ENCODE measurements around the gene GRAMD2A. TPM values are rescaled to one million over a fixed set of nuclear protein-coding genes. Genes with fewer than 3 reads are reported as not detected.

Gene GRAMD2A
- total RNA-seq, 1 donor from 2014 or later, result not detected

- no peak overlapping the region for H3K4me3 Mint-ChIP-seq
- no peaks in the 10 kb centered on the region for H3K9me3 Mint-ChIP-seq
- H3K27me3 Mint-ChIP-seq, result peaks cover 6% of the 10 kb centered on the region
- no peak for ATAC-seq (ENCODE audit: low read depth)
- no peaks in the 10 kb centered on the region for H3K4me1 Mint-ChIP-seq
- ChIA-PET CTCF (no interaction called here), POLR2A (interaction anchor here (0.7 kb wide), 1 partner anchor 256 kb away, joined by 3 read pairs; no protein-coding TSS in a partner anchor)
- no peak for DNase-seq
- H3K27ac Mint-ChIP-seq, result no peak overlapping the region
- intact Hi-C loops (cut with micrococcal nuclease), result no loop called here
- no peaks in the 10 kb centered on the region for H3K36me3 Mint-ChIP-seq (ENCODE audit: low read depth)
- no peak for TF ChIP-seq CTCF (IDR thresholded peaks at IDR 0.05)
Measured at GRCh38 chr15:72163719-72164118, 33.9 kb downstream of the GRAMD2A start.

GRCh38 chr15:72162569-72162968 is 35.0 kb downstream of the GRAMD2A start:
- Mint-ChIP-seq H3K27ac (no peak overlapping the region), H3K36me3 (ENCODE audit: low read depth) (no peaks in the 10 kb centered on the region), H3K4me3 (no peak overlapping the region), H3K4me1 (no peaks in the 10 kb centered on the region), H3K27me3 (peaks cover 3% of the 10 kb centered on the region), H3K9me3 (no peaks in the 10 kb centered on the region)
- TF ChIP-seq CTCF (IDR thresholded peaks at IDR 0.05), result no peak
- CTCF ChIA-PET, result interaction anchor here (0.6 kb wide), 1 partner anchor 906 kb away, joined by 5 read pairs; no protein-coding TSS in a partner anchor
- POLR2A ChIA-PET, result no interaction called here
- intact Hi-C loops (cut with micrococcal nuclease), result no loop called here
- ATAC-seq (ENCODE audit: low read depth) (no peak), DNase-seq (no peak)

- no peaks in the 10 kb centered on the region for H3K36me3 Mint-ChIP-seq (ENCODE audit: low read depth)
- ChIA-PET POLR2A (no interaction called here), CTCF (no interaction called here)
- no peak for TF ChIP-seq CTCF (IDR thresholded peaks at IDR 0.05)
- no peak overlapping the region for H3K27ac Mint-ChIP-seq
- intact Hi-C loops (cut with micrococcal nuclease), result no loop called here
- DNase-seq (no peak), ATAC-seq (ENCODE audit: low read depth) (no peak)
- no peaks in the 10 kb centered on the region for H3K4me1 Mint-ChIP-seq
- H3K4me3 Mint-ChIP-seq, result no peak overlapping the region
- peaks cover 3% of the 10 kb centered on the region for H3K27me3 Mint-ChIP-seq
- no peaks in the 10 kb centered on the region for H3K9me3 Mint-ChIP-seq
Measured at GRCh38 chr15:72161361-72162132, 36.0 kb downstream of the GRAMD2A start.

- ATAC-seq (ENCODE audit: low read depth) (no peak), DNase-seq (no peak)
- Mint-ChIP-seq H3K9me3 (no peaks in the 10 kb centered on the region), H3K27ac (no peak overlapping the region), H3K4me3 (no peak overlapping the region), H3K36me3 (ENCODE audit: low read depth) (no peaks in the 10 kb centered on the region), H3K27me3 (no peaks in the 10 kb centered on the region), H3K4me1 (peaks cover 2% of the 10 kb centered on the region)
- no peak for TF ChIP-seq CTCF (IDR thresholded peaks at IDR 0.05)
- intact Hi-C loops (cut with micrococcal nuclease), result no loop called here
- POLR2A ChIA-PET, result no interaction called here
- CTCF ChIA-PET, result no interaction called here
Measured at GRCh38 chr15:72160696-72161245, 36.8 kb downstream of the GRAMD2A start.

- no peak for TF ChIP-seq CTCF (IDR thresholded peaks at IDR 0.05)
- Mint-ChIP-seq H3K9me3 (no peaks in the 10 kb centered on the region), H3K4me3 (no peak overlapping the region), H3K36me3 (ENCODE audit: low read depth) (no peaks in the 10 kb centered on the region), H3K27me3 (no peaks in the 10 kb centered on the region), H3K4me1 (peaks cover 6% of the 10 kb centered on the region), H3K27ac (no peak overlapping the region)
- DNase-seq (no peak), ATAC-seq (ENCODE audit: low read depth) (no peak)
- CTCF ChIA-PET, result interaction anchor here (0.9 to 2.8 kb wide), 8 partner anchors 282 to 707 kb away, joined by 3 to 50 read pairs (median 10); no protein-coding TSS in a partner anchor
- intact Hi-C loops (cut with micrococcal nuclease), result loop anchor here (1.0 to 10.0 kb wide), 5 partner anchors 114 to 712 kb away; no protein-coding TSS in a partner anchor
- POLR2A ChIA-PET, result no interaction called here
Measured at GRCh38 chr15:72156928-72157327, 40.7 kb downstream of the GRAMD2A start.
